Measurements from ENCODE around the gene DBNDD2.

DBNDD2 gene

GRCh38 chr20:45373353-45374100, 34.6 kb upstream of the DBNDD2 start (continued):
- TF ChIP-seq ZBTB44 (tag by site-specific recombination; IDR thresholded peaks at IDR 0.05) (no peak), ZEB2 (tag by site-specific recombination; IDR thresholded peaks at IDR 0.05) (no peak), ZNF707 (tag by site-specific recombination; IDR thresholded peaks at IDR 0.05) (no peak), PRDM10 (tag by site-specific recombination; IDR thresholded peaks at IDR 0.05) (peak; percentile 96), BCL11B (tag by site-specific recombination; IDR thresholded peaks at IDR 0.05; ENCODE audit: low read depth) (no peak), ZNF621 (tag by site-specific recombination; IDR thresholded peaks at IDR 0.05) (no peak), ZBTB21 (tag by site-specific recombination; IDR thresholded peaks at IDR 0.05) (no peak), ZNF768 (tag by site-specific recombination; IDR thresholded peaks at IDR 0.05) (no peak), ZNF223 (tag by site-specific recombination; IDR thresholded peaks at IDR 0.05) (no peak), KLF16 (tag by site-specific recombination; IDR thresholded peaks at IDR 0.05) (0 out of 2 replicates have a peak, but pooled peaks have one; percentile 19), GLI4 (tag by site-specific recombination; IDR thresholded peaks at IDR 0.05) (no peak), HIC1 (tag by site-specific recombination; IDR thresholded peaks at IDR 0.05) (no peak), ZNF792 (tag by site-specific recombination; IDR thresholded peaks at IDR 0.05) (no peak), TCF7L2 (IDR thresholded peaks at IDR 0.05; ENCODE audit: borderline replicate concordance, low read depth, low read length) (no peak), ZSCAN5A (tag by site-specific recombination; IDR thresholded peaks at IDR 0.05) (no peak), ZBTB20 (tag by site-specific recombination; IDR thresholded peaks at IDR 0.05) (no peak), ZNF341 (tag by site-specific recombination; IDR thresholded peaks at IDR 0.05; ENCODE audit: low read depth) (no peak), SP7 (tag by site-specific recombination; IDR thresholded peaks at IDR 0.05) (peak; percentile 39; the same call in 1 of the 2 replicates), ZBTB17 (tag by site-specific recombination; IDR thresholded peaks at IDR 0.05) (0 out of 2 replicates have a peak, but pooled peaks have one; percentile 20), ZNF132 (tag by site-specific recombination; IDR thresholded peaks at IDR 0.05; ENCODE audit: borderline replicate concordance) (no peak), ZNF2 (tag by site-specific recombination; IDR thresholded peaks at IDR 0.05) (peak; percentile 66; the same call in 1 of the 2 replicates), ZNF18 (tag by site-specific recombination; IDR thresholded peaks at IDR 0.05) (no peak), MZF1 (tag by site-specific recombination; IDR thresholded peaks at IDR 0.05; ENCODE audit: borderline replicate concordance) (no peak), ZSCAN30 (tag by site-specific recombination; IDR thresholded peaks at IDR 0.05) (0 out of 2 replicates have a peak, but pooled peaks have one; percentile 10), ZBTB7A (tag by site-specific recombination; IDR thresholded peaks at IDR 0.05; ENCODE audit: low read depth) (no peak), ZNF692 (tag by site-specific recombination; IDR thresholded peaks at IDR 0.05) (0 out of 2 replicates have a peak, but pooled peaks have one; percentile 16), ZNF423 (tag by site-specific recombination; IDR thresholded peaks at IDR 0.05) (no peak), BCL11A (tag by site-specific recombination; IDR thresholded peaks at IDR 0.05; ENCODE audit: low read depth) (0 out of 2 replicates have a peak, but pooled peaks have one; percentile 38)

Data from HEK293 (cell line).